H9 (cell line): ENCODE measurements around the gene RICTOR. TPM values are rescaled to one million over a fixed set of nuclear protein-coding genes. Genes with fewer than 3 reads are reported as not detected.

ENCODE experiments used
- DNase-seq: peaks from one replicate; pipeline ENCODE4 v3.0.0-alpha.2; 2017
- H2AFZ ChIP-seq: one replicate; pipeline ENCODE4 v1.6.1; 2013; ENCODE audit warnings: mild to moderate bottlenecking, low read length, control low read depth, moderate library complexity
- H2AK5ac ChIP-seq: 2 replicates; pipeline ENCODE4 v1.6.1; 2013; ENCODE audit warnings: low read length, control low read depth, mixed read lengths; ENCODE audit not compliant: insufficient read length
- H2BK120ac ChIP-seq: one replicate; pipeline ENCODE4 v1.6.1; 2013; ENCODE audit warnings: low read depth, mild to moderate bottlenecking, low read length, control low read depth, inconsistent platforms; ENCODE audit not compliant: poor library complexity, severe bottlenecking
- H2BK12ac ChIP-seq: 2 replicates; pipeline ENCODE4 v1.6.1; 2013; ENCODE audit warnings: low read length, control low read depth, mixed read lengths, low read depth; ENCODE audit not compliant: insufficient read length
- H2BK15ac ChIP-seq: 2 replicates; pipeline ENCODE4 v1.6.1; 2013; ENCODE audit warnings: low read depth, low read length, control low read depth
- H2BK20ac ChIP-seq: one replicate; pipeline ENCODE4 v1.6.1; 2013; ENCODE audit warnings: low read depth, mild to moderate bottlenecking, low read length, control low read depth, inconsistent platforms; ENCODE audit not compliant: poor library complexity, severe bottlenecking
- H2BK5ac ChIP-seq: 2 replicates; pipeline ENCODE4 v1.6.1; 2013; ENCODE audit warnings: low read length, control low read depth, mixed read lengths; ENCODE audit not compliant: insufficient read length
- H3K14ac ChIP-seq: 2 replicates; pipeline ENCODE4 v1.6.1; 2013; ENCODE audit warnings: low read length, control low read depth; ENCODE audit not compliant: insufficient read depth
- H3K18ac ChIP-seq: 2 replicates; pipeline ENCODE4 v1.6.1; 2013; ENCODE audit warnings: low read depth, mild to moderate bottlenecking, mixed read lengths, low read length, control low read depth; ENCODE audit not compliant: insufficient read length
- H3K23ac ChIP-seq: 2 replicates; pipeline ENCODE4 v1.6.1; 2013; ENCODE audit warnings: low read length, control low read depth, mixed read lengths, low read depth; ENCODE audit not compliant: insufficient read length
- H3K23me2 ChIP-seq: 2 replicates; pipeline ENCODE4 v1.6.1; 2013; ENCODE audit warnings: low read depth, mild to moderate bottlenecking, mixed read lengths, low read length, control low read depth; ENCODE audit not compliant: insufficient read length, poor library complexity, severe bottlenecking
- H3K27ac ChIP-seq: 2 replicates; pipeline ENCODE4 v1.5.1; 2013; ENCODE audit warnings: low read length, control low read depth, mixed read lengths, low read depth; ENCODE audit not compliant: insufficient read length
- H3K27me3 ChIP-seq: 2 replicates; pipeline ENCODE4 v1.6.1; 2013; ENCODE audit warnings: low read length, control low read depth, inconsistent platforms; ENCODE audit not compliant: insufficient read depth
- H3K4ac ChIP-seq: 2 replicates; pipeline ENCODE4 v1.6.1; 2013; ENCODE audit warnings: low read depth, mild to moderate bottlenecking, control low read depth, inconsistent platforms, low read length, moderate library complexity
- H3K4me1 ChIP-seq: 2 replicates; pipeline ENCODE4 v1.6.1; 2013; ENCODE audit warnings: low read length, control low read depth, inconsistent platforms; ENCODE audit not compliant: insufficient read depth
- H3K4me2 ChIP-seq: 2 replicates; pipeline ENCODE4 v1.6.1; 2013; ENCODE audit warnings: low read length, control low read depth, mixed read lengths; ENCODE audit not compliant: insufficient read length, insufficient read depth
- H3K56ac ChIP-seq: 2 replicates; pipeline ENCODE4 v1.6.1; 2013; ENCODE audit warnings: low read depth, mild to moderate bottlenecking, mixed read lengths, low read length, control low read depth; ENCODE audit not compliant: insufficient read length
- H3K79me1 ChIP-seq: 2 replicates; pipeline ENCODE4 v1.6.1; 2013; ENCODE audit warnings: low read depth, mild to moderate bottlenecking, moderate library complexity, low read length, control low read depth, inconsistent platforms; ENCODE audit not compliant: insufficient read depth, poor library complexity, severe bottlenecking
- H3K79me2 ChIP-seq: 2 replicates; pipeline ENCODE4 v1.6.1; 2013; ENCODE audit warnings: low read length, control low read depth, inconsistent platforms; ENCODE audit not compliant: insufficient read depth
- H3K9ac ChIP-seq: 2 replicates; pipeline ENCODE4 v1.6.1; 2013; ENCODE audit warnings: low read length, control low read depth, mixed read lengths; ENCODE audit not compliant: insufficient read length; ENCODE audit errors: extremely low read depth
- H3K9me3 ChIP-seq: one replicate; pipeline ENCODE4 v1.6.1; 2013; ENCODE audit warnings: low read depth, low read length, inconsistent platforms; ENCODE audit not compliant: control insufficient read depth
- H3T11ph ChIP-seq: one replicate; pipeline ENCODE4 v1.6.1; 2013; ENCODE audit warnings: mild to moderate bottlenecking, low read length, control low read depth, inconsistent platforms
- H4K20me1 ChIP-seq: one replicate; pipeline ENCODE4 v1.6.1; 2013; ENCODE audit not compliant: control insufficient read depth, insufficient read length, insufficient read depth
- H4K5ac ChIP-seq: 2 replicates; pipeline ENCODE4 v1.6.1; 2013; ENCODE audit warnings: low read depth, mild to moderate bottlenecking, mixed read lengths, low read length, control low read depth; ENCODE audit not compliant: insufficient read length
- H4K8ac ChIP-seq: replicated peaks from 2 replicates; pipeline ENCODE4 v1.6.1; 2013; ENCODE audit warnings: low read length, control low read depth, mixed read lengths, low read depth; ENCODE audit not compliant: insufficient read length
- H4K91ac ChIP-seq: 2 replicates; pipeline ENCODE4 v1.6.1; 2013; ENCODE audit warnings: low read depth, mild to moderate bottlenecking, moderate library complexity, mixed read lengths, low read length, control low read depth; ENCODE audit not compliant: insufficient read length
- H3K27ac Mint-ChIP-seq, 3 experiments: 2 replicates in 2 of 3; 3 replicates in 1 of 3; pipeline ENCODE4 v1.8.0; 2020 to 2021; ENCODE audit warnings: mixed read lengths in 3 of 3, mild to moderate bottlenecking in 1 of 3, moderate library complexity in 1 of 3
- H3K27me3 Mint-ChIP-seq: 2 replicates; pipeline ENCODE4 v1.8.0; 2021; ENCODE audit warnings: low read depth, mild to moderate bottlenecking, moderate library complexity, mixed read lengths
- H3K36me3 Mint-ChIP-seq, 3 experiments: 2 replicates in 2 of 3; 3 replicates in 1 of 3; pipeline ENCODE4 v1.8.0; 2020 to 2021; ENCODE audit warnings: low read depth in 3 of 3, mixed read lengths in 3 of 3; ENCODE audit not compliant: insufficient read depth in 1 of 3
- H3K4me1 Mint-ChIP-seq, 2 experiments: 2 replicates each; pipeline ENCODE4 v1.8.0; 2020; ENCODE audit warnings: mixed read lengths in 2 of 2
- H3K4me3 Mint-ChIP-seq, 2 experiments: 2 replicates in 1 of 2; 3 replicates in 1 of 2; pipeline ENCODE4 v1.8.0; 2020 to 2021; ENCODE audit warnings: mild to moderate bottlenecking in 2 of 2, mixed read lengths in 2 of 2, moderate library complexity in 1 of 2
- H3K9me3 Mint-ChIP-seq, 2 experiments: 2 replicates in 1 of 2; 3 replicates in 1 of 2; pipeline ENCODE4 v1.8.0; 2020; ENCODE audit warnings: mild to moderate bottlenecking in 2 of 2, mixed read lengths in 2 of 2, moderate library complexity in 1 of 2
- total RNA-seq: library from RNA; stranded (reverse); gene quantifications from 2 replicates; pipeline ENCODE4 v1.2.1, GENCODE V29; 2021
- TF ChIP-seq, protein P1 (sequence below): fragments of 200-600 bp; sonication (generic); conservative IDR thresholded peaks from 3 replicates; pipeline ENCODE4 v1.8.0; 2021; ENCODE audit warnings: antibody characterized with exemption, mild to moderate bottlenecking

Gene RICTOR
- total RNA-seq, 1 experiment from 2014 or later: 20.9 TPM

GRCh38 chr5:38996123-38996522, 78.1 kb downstream of the RICTOR start:
- DNase-seq: no peak
- H2BK15ac ChIP-seq: no peak overlapping the region
- H3K56ac ChIP-seq: no peak overlapping the region
- no peaks in the 10 kb centered on the region for H3K9me3 ChIP-seq
- no peaks in the 10 kb centered on the region for H4K20me1 ChIP-seq
- H3K9me3 Mint-ChIP-seq: peaks cover 8 to 14% of the 10 kb centered on the region in 2 experiments
- H2BK5ac ChIP-seq: no peak overlapping the region
- no peak overlapping the region for H4K8ac ChIP-seq
- peaks cover 11 to 29% (median 14%) of the 10 kb centered on the region in 3 experiments for H3K36me3 Mint-ChIP-seq
- TF ChIP-seq, protein P1, sequence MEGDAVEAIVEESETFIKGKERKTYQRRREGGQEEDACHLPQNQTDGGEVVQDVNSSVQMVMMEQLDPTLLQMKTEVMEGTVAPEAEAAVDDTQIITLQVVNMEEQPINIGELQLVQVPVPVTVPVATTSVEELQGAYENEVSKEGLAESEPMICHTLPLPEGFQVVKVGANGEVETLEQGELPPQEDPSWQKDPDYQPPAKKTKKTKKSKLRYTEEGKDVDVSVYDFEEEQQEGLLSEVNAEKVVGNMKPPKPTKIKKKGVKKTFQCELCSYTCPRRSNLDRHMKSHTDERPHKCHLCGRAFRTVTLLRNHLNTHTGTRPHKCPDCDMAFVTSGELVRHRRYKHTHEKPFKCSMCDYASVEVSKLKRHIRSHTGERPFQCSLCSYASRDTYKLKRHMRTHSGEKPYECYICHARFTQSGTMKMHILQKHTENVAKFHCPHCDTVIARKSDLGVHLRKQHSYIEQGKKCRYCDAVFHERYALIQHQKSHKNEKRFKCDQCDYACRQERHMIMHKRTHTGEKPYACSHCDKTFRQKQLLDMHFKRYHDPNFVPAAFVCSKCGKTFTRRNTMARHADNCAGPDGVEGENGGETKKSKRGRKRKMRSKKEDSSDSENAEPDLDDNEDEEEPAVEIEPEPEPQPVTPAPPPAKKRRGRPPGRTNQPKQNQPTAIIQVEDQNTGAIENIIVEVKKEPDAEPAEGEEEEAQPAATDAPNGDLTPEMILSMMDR: no peak
- H3K9ac ChIP-seq: no peak overlapping the region
- no peak overlapping the region for H3K18ac ChIP-seq
- H3T11ph ChIP-seq: no peak overlapping the region
- H3K4ac ChIP-seq: no peak overlapping the region
- H2BK120ac ChIP-seq: no peak overlapping the region
- no peak overlapping the region for H3K23ac ChIP-seq
- no peaks in the 10 kb centered on the region for H3K79me1 ChIP-seq
- no peak overlapping the region for H2AFZ ChIP-seq
- no peak overlapping the region for H3K14ac ChIP-seq
- H3K27me3 Mint-ChIP-seq: no peaks in the 10 kb centered on the region
- H3K4me1 Mint-ChIP-seq: peaks cover 5 to 7% of the 10 kb centered on the region in 2 experiments; a peak in 3 of 4 replicates
- no peaks in the 10 kb centered on the region for H3K4me1 ChIP-seq
- H3K4me2 ChIP-seq: no peak overlapping the region
- H3K23me2 ChIP-seq: no peaks in the 10 kb centered on the region
- H2BK12ac ChIP-seq: no peak overlapping the region
- H3K4me3 Mint-ChIP-seq: no peak overlapping the region
- H3K27me3 ChIP-seq: no peaks in the 10 kb centered on the region
- H3K27ac ChIP-seq: no peak overlapping the region
- no peak overlapping the region for H2AK5ac ChIP-seq
- H4K91ac ChIP-seq: no peak overlapping the region
- H3K27ac Mint-ChIP-seq: 0 out of 7 replicates have a peak overlapping the region, but pooled peaks of 1 of the 3 experiments have one; percentile 48
- no peak overlapping the region for H2BK20ac ChIP-seq
- no peak overlapping the region for H4K5ac ChIP-seq
- H3K79me2 ChIP-seq: no peaks in the 10 kb centered on the region
